GM18520 (cell line): ENCODE measurements around the gene KIF1A.
"Not testable (repeated sequence)": the region's sequence is repeated elsewhere in the genome, so short reads cannot be mapped to it uniquely, and the experiment has no call there.

Experiments used
- ATAC-seq: cut with Tn5 transposase; IDR thresholded peaks from one replicate; pipeline ENCODE4 v1.9.1; 2021; ENCODE audit not compliant: unreplicated experiment

KIF1A gene

DNA sequence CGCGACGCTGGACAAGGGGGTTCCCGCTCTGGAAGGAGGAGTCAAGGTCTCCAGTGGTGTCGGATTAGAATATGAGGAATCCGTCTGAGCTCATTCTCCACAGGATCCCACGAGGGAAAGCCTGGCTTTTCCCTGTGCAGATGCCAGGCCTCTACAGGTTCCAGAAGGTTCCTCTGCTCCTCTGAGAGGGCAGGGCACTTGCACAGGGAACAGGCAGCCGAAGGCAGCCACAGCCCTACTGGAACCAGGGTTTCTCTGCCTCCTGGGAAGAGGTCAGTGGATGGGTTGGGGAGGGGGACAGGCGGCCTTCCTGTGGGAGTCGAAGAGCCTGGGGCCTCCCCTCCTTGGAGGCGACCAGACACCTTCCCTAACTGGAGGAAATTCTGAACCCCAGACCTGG, 130.0 kb downstream of the KIF1A start:
- no peak for ATAC-seq

DNA sequence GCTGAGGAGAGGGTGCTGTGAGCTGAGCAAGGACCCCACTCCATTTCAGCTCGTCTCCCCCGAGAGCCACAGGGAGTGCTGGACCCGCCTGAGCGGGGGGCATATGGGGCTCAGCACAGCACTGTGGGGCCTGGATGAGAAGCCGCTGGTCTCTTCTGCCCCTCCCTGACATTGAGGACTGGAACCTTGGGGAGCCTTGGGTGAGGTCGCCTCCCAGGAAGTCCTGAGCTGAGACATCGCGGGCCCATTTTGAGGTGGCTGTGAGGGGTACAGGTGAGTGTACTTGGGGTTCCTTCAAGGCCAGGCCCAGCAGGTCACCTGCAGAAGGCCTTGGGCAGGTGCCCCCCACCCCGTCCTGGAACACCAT, 131.5 kb downstream of the KIF1A start:
- ATAC-seq = no peak

DNA sequence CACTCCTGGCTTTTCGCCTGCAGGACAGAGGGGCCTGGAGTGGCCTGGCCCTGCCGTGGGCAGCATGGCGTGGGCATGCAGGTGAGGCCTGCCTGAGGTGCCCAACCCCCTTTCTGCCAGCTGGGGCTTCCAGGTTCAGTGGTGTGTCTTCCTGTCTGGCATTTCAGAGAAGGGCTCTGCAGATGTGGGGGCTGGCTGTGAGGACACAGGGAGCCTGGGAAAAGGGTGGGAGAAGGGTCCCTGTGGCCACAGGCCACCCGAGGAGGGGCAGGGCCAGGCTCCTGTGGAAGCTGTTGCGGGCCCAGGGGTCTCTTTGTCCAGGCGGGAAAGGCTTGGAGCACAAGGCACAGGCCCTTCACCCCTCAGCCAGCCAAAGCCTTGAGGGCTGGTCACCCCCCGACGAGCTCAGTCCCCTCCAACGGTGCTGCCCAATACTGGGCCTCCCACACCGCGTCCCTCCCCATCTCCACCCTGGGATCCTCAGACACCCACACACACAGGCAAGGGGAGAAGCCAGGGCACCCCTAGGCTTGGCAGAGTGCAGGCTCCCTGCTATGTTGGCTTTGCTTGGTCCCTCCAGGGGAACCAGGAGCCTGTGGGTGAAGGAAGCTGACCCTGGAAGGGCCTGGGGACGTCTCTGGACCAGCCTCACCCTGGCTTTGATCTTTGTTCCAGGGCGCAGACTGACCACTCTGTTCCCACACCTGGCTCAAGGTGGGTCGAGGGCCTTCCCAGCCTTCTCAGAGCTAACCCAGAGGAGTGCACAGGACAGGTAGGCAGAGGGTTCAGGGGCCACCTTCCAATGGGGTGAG, 132.1 kb downstream of the KIF1A start:
- ATAC-seq = no peak

GRCh38 chr2:240687045-240687740, 132.8 kb downstream of the KIF1A start:
- no peak for ATAC-seq

- no peak for ATAC-seq
Measured at GRCh38 chr2:240686460-240686859, 133.6 kb downstream of the KIF1A start.

- ATAC-seq = no peak
Measured at GRCh38 chr2:240685771-240686371, 134.1 kb downstream of the KIF1A start.

GRCh38 chr2:240683980-240684728, 135.9 kb downstream of the KIF1A start:
- not testable (repeated sequence) for ATAC-seq

DNA sequence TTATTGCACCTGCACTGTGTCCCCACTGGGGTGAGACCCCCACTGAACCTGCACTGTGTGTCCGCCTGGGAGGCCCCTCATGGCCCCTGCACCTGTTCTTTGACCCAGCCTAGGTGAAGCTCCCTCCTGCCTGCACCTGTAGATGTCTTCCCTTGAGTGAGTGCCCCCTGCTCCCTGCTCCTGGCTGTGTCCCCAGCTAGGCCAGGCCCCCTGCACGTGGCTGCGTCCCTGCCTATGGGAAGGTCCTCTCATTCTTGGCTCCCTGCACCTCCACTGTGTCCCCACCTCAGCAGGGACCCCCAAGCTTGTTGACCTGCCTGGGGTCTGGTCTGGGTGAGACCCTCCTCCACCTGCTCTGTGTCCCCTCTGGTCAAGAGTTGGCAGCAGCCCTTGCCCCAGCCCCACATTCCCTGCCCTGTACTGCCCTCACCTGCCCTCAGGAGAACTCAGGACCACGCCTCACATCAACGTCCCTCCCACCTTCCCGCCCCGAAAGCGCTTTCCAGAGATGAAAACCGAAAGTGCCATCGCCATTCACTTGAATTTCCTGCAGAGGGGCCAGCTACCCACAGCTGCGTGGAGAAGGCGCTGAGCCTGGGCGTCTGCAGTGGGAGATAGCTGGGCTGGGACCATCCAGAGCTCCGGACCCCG, 136.6 kb downstream of the KIF1A start:
- not testable (repeated sequence) for ATAC-seq

DNA sequence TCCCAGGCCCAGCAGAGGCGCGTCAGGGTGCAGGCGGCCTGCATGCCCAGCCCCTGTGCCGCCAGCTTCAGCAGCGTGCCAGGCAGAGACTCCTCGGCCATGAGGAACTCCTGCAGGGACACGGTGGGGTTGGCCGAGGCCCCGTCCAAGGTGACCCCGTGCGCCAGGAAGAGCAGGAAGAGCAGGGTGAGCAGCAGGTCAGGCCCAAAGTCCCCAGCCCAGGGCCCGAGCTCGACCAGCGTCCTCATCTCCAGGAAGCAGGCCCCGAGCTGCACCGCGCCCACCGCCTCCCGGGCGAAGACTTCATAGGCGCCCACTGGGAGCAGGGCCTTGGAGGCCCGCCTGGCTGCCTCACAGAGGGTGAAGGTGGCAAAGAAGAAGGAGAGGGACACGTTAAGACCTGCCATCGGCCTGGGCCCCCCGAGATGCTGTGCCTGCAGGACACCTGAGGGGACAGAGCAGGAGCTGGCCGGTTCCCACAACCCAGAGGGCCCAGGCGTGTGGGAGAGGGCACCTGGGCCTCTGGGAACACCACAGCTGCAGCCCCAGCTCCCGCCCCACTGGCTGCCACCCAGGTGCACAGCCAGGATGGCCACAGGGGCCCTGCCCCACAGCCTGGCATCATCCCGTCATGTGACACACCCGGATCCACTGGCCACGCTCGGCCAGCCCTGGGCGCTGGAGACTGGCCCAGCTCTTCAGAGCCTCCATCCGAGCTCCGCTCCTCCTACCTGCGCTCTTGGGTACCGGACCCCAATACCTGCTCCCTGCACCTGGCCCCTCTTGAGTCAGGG, 137.4 kb downstream of the KIF1A start, which contains the start of gene AQP12B:
Gene AQP12B, minus strand, starts transcription at position 455 of the 794 bp plus-strand sequence. Its CDS starts 48 bp downstream, at position 407.
- not testable (repeated sequence) for ATAC-seq

DNA sequence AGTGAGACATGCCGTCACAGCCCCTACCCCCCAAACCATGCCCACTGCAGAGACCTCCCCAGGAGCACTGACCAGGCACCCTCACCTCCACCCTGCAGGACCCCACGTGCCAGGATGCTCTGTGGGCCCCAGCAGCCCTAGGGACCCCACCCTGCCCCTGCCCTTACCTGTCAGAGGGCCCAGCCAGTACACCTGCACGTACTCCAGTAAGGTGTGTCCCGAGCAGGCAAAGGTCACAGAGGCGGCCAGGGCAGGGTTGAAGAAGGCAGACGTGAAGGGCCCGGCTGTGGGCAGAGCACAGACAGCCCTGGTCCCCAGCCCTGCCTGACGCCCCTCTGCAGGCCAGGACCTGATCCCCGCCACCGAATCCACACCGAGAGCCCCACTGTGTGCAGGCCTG, 139.8 kb downstream of the KIF1A start:
- not testable (repeated sequence) for ATAC-seq

DNA sequence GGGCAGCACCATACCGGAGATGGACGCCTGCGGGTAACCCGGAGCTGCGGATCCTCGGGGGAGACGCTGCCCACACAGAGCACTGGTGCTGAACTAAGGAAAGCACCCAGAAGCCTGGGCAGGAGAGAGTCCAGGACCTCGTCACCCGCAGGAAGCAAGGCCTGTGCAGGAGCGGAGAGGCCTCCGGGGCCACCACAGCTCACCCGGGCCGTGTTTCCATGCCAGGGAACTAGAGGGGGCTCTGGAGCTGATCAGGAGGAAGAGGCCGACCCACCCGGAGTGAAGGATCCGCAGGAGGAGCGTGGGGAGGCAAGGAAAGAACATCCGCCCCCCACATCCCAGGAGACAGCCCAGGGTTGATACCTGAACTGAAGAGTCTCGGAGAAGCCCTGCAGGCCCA, 141.1 kb downstream of the KIF1A start:
- not testable (repeated sequence) for ATAC-seq

- ATAC-seq = not testable (repeated sequence)
Measured at GRCh38 chr2:240678043-240678442, 142.0 kb downstream of the KIF1A start.

DNA sequence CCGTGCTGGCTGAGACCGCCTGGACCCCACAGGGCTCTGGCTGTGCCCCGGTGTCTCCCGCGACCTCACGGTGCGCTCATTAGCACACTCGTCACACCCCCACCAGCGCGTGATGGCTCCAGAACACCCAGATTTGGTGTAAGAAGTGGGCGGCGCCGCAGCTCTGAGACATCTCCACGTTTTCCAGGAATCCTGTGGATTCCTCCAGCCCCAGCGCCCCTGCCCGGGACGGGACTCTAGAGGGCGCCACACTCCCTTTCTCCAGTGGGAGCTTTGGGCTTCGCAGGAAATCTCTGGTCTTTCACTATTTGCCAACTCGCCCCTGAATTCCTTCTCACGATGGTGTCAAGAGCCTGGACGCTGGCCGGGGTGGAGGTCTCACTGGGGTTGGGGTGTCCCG, 144.7 kb downstream of the KIF1A start:
- not testable (repeated sequence) for ATAC-seq

DNA sequence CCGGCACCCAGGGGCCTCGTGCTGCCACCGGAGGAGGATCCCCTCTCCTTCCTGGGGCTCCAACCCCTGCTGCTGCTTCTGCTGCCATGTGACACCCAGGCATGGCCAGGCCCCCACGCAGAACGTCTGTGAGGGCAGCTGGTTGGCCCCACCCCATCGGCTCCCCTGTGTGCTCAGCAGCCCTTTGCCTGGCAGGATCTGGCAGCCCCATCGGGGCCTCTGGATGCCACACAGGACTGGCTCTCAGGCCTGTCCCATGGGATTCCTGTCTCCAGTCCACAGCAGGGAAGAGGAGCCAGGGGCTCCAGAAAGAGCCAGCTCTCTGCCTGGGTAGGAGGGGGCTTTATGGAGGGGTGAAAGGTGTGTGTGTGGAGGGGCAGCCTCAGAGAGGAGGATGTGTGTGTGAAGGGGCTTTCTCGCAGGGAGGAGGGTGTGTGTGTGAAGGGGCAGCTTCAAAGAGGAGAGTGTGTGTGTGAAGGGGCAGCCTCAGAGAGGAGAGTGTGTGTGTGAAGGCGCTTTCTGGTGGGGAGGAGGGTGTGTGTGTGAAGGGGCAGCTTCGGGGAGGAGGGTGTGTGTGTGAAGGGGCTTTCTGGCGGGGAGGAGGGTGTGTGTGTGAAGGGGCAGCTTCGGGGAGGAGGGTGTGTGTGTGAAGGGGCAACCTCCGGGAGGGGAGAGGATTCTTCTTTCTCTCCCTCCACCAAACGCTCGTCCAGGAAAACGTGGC, 145.4 kb downstream of the KIF1A start:
- ATAC-seq = not testable (repeated sequence)

DNA sequence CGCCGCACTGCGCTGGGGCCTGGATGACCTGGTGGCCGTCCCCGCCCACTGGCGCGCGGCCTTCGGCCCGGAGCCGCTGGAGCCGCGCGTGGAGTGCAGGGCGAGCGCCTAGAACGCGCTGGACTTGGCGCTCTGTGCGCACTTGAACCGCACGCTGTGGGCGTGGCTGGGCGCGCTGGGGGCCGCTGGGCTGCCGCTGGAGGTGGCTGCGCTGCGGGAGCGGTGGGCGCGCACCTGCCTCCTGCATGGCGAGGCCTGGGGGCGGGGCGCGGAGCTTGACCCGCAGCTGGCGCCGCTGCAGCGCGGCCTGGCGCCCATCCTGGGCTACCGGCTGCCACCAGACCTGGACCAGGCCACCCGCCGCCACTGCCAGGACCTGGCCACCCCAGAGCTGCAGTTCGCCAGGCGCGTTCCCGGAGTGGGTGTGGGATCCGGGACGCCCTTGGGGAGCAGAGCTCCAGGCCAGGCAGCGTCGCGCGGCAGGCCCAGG, 147.3 kb downstream of the KIF1A start:
- no peak for ATAC-seq

- ATAC-seq = no peak
Measured at GRCh38 chr2:240672076-240672700, 147.8 kb downstream of the KIF1A start.

GRCh38 chr2:240670950-240671349, 149.1 kb downstream of the KIF1A start:
- no peak for ATAC-seq

- no peak for ATAC-seq
Measured at GRCh38 chr2:240670402-240670801, 149.6 kb downstream of the KIF1A start.

DNA sequence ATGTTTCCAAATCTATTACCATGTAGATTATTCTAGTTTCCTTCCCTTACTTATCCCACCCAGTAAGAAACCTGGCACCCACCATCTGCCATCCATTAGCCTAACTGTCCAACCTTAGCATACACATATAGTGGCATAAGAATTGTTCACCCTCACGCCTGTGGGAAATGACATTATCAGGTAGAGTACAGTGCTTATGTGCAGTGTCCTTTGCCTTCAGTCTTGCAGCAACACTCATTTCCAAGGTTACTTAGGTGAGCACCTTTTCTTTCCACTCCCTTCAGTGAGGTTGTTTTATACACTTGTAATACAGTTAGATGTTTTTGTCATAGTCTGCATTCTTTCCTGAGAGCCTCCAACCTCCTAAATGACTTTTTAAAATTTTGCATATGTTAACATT, 155.4 kb downstream of the KIF1A start:
- no peak for ATAC-seq
